GM21526 (cell line): ENCODE results near the gene BSX.

ENCODE experiments used
- ATAC-seq: cut with Tn5 transposase; IDR thresholded peaks from one replicate; pipeline ENCODE4 v1.9.1; 2021; ENCODE audit warnings: moderate library complexity; ENCODE audit not compliant: unreplicated experiment, low FRiP score

Gene BSX

GRCh38 chr11:122976061-122976733 lies 5.4 kb downstream of the BSX start:
- ATAC-seq = no peak

- ATAC-seq = no peak
Measured at GRCh38 chr11:122963961-122964360, 17.7 kb downstream of the BSX start.

- ATAC-seq = no peak
Measured at GRCh38 chr11:122954455-122954854, 27.2 kb downstream of the BSX start.

DNA sequence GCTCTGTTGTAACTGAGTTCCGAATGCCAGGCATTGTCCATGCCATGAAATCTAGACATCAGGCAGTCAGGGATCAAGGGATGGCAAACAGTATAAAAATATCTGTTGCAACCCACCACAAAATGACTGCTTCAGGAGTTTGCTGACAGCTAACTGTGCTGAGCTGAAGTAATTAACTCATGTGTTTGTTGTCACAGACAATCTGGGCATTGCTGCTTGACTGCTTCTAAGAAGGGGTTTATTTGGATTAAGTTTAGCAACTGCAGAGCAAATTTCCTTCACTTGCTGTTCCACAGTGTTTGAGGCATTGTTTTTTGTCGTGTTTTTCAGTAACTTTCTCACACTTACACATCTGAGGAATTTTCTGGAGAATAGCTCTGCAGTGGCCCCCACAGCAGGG lies 30.4 kb downstream of the BSX start:
- ATAC-seq = no peak

DNA sequence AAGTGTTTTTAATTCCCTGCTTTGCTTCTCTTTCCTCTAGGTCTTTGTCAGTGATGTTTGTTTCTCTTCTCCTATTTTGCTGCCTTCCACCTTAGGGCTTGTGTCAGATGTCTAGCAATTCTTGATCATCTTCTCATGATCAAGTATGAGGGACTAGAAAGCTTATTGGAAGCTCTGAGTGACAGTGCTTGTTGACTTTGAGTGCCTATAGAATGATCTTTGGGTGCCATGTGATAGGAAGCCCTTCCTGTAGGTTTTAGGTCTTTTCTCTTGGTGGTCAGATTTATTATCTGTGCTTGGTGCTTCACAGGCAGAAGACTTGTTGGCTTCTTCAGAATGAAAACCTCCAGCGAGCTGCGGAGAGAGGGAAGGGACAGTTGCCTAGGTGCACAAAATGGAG lies 43.1 kb downstream of the BSX start:
- no peak for ATAC-seq

DNA sequence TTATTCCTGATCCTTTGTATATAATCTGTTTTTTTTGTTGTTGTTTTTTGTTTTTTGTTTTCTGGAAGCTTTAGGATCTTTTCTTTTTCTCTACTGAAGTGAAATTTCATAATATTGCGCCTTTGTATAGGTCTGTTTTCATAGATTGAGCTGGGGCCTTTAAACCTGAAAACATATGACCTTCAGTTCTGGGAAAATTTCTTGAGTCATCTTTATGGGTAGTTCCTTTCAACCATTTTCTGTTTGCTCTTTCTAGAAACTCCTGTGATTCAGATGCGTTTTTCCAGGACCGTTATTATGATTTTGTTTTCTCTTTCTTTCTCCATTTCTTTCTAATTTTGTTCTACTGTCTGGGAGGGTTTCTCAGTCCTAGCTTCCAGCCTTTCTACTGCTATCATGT lies 43.7 kb downstream of the BSX start:
- ATAC-seq = no peak

DNA sequence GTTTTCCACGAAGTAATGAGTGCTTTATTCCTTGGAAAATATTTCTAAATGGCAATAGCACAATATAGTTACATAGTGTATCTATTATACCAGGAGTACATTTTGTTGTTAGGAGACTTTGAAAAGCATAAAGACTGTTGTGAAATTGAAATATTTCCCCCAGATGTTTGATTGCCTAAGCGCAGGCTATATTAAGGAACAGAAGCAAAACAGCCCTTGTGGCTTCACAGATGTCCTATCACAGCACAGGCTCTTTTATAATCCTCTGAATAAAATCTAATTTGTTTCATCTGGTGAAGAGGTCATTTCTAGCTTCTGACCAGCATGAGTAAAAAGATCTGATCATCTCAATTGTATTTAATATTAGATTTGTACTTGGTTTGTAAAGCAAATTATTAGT lies 48.2 kb downstream of the BSX start:
- no peak for ATAC-seq

DNA sequence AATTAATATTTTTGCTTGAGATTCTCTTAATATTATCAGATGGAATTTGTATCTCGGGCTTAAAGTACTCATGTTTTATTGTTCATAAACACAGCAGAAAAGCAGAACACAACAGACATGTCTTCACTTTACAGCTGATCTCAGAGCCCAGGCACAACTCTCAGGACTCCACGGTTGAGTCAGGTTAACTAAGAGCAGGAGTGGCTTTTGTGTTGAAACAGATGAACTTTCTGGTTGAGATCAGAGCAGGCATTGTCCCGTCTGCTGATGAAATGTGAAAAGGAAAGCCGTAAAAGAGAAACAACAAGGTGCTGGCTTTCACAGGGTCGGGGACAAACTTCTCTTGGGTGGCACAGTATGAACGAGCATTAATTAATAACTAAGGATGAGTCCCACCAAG lies 50.1 kb downstream of the BSX start:
- ATAC-seq = no peak
